ENCODE results near the gene COL6A2.

DNA sequence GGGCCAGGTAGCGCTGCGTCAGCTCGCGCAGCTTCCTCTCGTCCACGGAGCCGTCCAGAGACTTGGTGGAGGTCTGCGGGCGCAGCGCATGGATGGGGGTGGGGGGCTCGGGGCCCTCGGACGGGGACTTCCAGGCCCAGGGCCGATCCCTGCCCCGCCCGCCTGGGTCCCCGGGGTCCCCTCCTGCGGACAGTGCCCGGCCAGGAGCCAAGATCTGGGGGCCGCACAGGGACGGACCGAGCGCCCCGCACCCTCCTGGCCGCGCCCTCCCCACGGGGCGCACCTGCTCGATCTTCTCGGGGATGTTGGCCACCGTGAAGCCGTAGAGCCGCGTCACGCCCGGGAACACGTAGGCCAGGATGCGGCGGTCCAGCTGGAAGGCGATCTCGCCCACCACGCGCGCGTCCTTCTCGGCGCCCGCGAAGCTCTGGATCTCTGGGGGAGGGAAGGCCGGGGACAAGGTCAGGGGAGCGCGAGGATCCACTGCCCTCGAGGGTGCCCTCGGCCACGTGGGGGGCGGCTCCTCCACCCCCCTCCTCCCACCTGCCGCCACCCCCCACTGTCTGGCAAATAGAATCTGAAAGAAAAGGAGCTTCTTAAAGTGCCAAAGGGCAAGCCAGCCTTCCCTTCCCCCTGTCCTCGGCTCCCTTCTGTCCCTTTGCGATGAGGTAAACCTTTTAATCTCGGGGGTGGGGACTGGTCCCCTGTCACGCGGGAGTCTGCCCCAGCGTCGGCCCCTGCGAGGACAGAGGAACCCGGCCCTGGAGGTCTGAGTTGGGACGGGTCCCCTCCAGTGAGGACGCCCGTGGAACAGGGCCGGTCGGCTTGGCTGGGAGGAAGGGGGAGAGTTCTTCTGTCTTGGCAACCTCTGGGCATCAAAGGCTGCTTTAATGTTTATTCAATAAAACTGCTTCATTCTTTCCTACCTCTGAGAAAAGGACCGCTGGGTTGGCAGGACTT, 64.0 kb downstream of the COL6A2 start:
- TF ChIP-seq, protein P1, sequence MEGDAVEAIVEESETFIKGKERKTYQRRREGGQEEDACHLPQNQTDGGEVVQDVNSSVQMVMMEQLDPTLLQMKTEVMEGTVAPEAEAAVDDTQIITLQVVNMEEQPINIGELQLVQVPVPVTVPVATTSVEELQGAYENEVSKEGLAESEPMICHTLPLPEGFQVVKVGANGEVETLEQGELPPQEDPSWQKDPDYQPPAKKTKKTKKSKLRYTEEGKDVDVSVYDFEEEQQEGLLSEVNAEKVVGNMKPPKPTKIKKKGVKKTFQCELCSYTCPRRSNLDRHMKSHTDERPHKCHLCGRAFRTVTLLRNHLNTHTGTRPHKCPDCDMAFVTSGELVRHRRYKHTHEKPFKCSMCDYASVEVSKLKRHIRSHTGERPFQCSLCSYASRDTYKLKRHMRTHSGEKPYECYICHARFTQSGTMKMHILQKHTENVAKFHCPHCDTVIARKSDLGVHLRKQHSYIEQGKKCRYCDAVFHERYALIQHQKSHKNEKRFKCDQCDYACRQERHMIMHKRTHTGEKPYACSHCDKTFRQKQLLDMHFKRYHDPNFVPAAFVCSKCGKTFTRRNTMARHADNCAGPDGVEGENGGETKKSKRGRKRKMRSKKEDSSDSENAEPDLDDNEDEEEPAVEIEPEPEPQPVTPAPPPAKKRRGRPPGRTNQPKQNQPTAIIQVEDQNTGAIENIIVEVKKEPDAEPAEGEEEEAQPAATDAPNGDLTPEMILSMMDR (IDR thresholded peaks at IDR 0.05): no peak
- TF ChIP-seq, protein P2, sequence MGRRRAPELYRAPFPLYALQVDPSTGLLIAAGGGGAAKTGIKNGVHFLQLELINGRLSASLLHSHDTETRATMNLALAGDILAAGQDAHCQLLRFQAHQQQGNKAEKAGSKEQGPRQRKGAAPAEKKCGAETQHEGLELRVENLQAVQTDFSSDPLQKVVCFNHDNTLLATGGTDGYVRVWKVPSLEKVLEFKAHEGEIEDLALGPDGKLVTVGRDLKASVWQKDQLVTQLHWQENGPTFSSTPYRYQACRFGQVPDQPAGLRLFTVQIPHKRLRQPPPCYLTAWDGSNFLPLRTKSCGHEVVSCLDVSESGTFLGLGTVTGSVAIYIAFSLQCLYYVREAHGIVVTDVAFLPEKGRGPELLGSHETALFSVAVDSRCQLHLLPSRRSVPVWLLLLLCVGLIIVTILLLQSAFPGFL (CRISPR knock-in tag; IDR thresholded peaks at IDR 0.05; ENCODE audit: borderline replicate concordance): no peak
- TF ChIP-seq TCF7 (CRISPR knock-in tag; IDR thresholded peaks at IDR 0.05; ENCODE audit: low read depth) (no peak), ZNF416 (CRISPR knock-in tag; IDR thresholded peaks at IDR 0.05) (no peak), NR2C2 (CRISPR knock-in tag; IDR thresholded peaks at IDR 0.05) (no peak), SMAD3 (CRISPR knock-in tag; IDR thresholded peaks at IDR 0.05; ENCODE audit: borderline replicate concordance) (no peak), CREB1 (CRISPR knock-in tag; IDR thresholded peaks at IDR 0.05) (no peak)
- TF ChIP-seq, protein P3, sequence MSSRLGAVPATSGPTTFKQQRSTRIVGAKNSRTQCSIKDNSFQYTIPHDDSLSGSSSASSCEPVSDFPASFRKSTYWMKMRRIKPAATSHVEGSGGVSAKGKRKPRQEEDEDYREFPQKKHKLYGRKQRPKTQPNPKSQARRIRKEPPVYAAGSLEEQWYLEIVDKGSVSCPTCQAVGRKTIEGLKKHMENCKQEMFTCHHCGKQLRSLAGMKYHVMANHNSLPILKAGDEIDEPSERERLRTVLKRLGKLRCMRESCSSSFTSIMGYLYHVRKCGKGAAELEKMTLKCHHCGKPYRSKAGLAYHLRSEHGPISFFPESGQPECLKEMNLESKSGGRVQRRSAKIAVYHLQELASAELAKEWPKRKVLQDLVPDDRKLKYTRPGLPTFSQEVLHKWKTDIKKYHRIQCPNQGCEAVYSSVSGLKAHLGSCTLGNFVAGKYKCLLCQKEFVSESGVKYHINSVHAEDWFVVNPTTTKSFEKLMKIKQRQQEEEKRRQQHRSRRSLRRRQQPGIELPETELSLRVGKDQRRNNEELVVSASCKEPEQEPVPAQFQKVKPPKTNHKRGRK (CRISPR knock-in tag; IDR thresholded peaks at IDR 0.05; ENCODE audit: borderline replicate concordance): no peak
- TF ChIP-seq, protein P4, sequence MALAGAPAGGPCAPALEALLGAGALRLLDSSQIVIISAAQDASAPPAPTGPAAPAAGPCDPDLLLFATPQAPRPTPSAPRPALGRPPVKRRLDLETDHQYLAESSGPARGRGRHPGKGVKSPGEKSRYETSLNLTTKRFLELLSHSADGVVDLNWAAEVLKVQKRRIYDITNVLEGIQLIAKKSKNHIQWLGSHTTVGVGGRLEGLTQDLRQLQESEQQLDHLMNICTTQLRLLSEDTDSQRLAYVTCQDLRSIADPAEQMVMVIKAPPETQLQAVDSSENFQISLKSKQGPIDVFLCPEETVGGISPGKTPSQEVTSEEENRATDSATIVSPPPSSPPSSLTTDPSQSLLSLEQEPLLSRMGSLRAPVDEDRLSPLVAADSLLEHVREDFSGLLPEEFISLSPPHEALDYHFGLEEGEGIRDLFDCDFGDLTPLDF (CRISPR knock-in tag; IDR thresholded peaks at IDR 0.05): no peak
- TF ChIP-seq, protein P5, sequence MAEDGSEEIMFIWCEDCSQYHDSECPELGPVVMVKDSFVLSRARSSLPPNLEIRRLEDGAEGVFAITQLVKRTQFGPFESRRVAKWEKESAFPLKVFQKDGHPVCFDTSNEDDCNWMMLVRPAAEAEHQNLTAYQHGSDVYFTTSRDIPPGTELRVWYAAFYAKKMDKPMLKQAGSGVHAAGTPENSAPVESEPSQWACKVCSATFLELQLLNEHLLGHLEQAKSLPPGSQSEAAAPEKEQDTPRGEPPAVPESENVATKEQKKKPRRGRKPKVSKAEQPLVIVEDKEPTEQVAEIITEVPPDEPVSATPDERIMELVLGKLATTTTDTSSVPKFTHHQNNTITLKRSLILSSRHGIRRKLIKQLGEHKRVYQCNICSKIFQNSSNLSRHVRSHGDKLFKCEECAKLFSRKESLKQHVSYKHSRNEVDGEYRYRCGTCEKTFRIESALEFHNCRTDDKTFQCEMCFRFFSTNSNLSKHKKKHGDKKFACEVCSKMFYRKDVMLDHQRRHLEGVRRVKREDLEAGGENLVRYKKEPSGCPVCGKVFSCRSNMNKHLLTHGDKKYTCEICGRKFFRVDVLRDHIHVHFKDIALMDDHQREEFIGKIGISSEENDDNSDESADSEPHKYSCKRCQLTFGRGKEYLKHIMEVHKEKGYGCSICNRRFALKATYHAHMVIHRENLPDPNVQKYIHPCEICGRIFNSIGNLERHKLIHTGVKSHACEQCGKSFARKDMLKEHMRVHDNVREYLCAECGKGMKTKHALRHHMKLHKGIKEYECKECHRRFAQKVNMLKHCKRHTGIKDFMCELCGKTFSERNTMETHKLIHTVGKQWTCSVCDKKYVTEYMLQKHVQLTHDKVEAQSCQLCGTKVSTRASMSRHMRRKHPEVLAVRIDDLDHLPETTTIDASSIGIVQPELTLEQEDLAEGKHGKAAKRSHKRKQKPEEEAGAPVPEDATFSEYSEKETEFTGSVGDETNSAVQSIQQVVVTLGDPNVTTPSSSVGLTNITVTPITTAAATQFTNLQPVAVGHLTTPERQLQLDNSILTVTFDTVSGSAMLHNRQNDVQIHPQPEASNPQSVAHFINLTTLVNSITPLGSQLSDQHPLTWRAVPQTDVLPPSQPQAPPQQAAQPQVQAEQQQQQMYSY (CRISPR knock-in tag; IDR thresholded peaks at IDR 0.05): no peak
